HEK293 (cell line): ENCODE data around the gene WASL.
A peak's percentile ranks its signal among the peaks of the same experiment; 100 is the strongest.

Experiments used
- CTCF ChIA-PET: fragments of 350-600 bp; formaldehyde crosslinking; extraction: SDS; loops from one replicate; lab custom pipeline; 2021; ENCODE audit warnings: antibody characterized with exemption; lab: Yijun Ruan, JAX
- POLR2A ChIA-PET: fragments of 300-600 bp; formaldehyde crosslinking; extraction: SDS; loops from one replicate; lab custom pipeline; 2020; ENCODE audit warnings: antibody characterized with exemption, inconsistent platforms; lab: Yijun Ruan, JAX
- H3K27ac ChIP-seq: fragments of 200-500 bp; sonication (Bioruptor generic); 2 replicates; pipeline ENCODE4 v1.5.1; 2014; ENCODE audit warnings: low read depth, low read length, control low read depth, inconsistent platforms; ENCODE audit errors: extremely low read depth
- H3K36me3 ChIP-seq, 2 experiments: fragments of 200-500 bp in 1 of 2; sonication (Bioruptor generic) in 1 of 2; 1 replicate in 1 of 2; 2 replicates in 1 of 2; pipeline ENCODE4 v1.5.1; 2014 to 2017; ENCODE audit warnings: inconsistent platforms in 2 of 2, low read length in 2 of 2; ENCODE audit not compliant: control insufficient read depth in 2 of 2, insufficient read depth in 1 of 2
- H3K4me1 ChIP-seq: fragments of 200-500 bp; sonication (Bioruptor generic); 2 replicates; pipeline ENCODE4 v1.5.1; 2014; ENCODE audit warnings: mild to moderate bottlenecking, low read length, inconsistent platforms; ENCODE audit not compliant: control insufficient read depth, insufficient read depth
- H3K4me3 ChIP-seq: 2 replicates; pipeline ENCODE4 v1.5.1; 2011; ENCODE audit warnings: low read depth, mild to moderate bottlenecking, control low read depth, low read length, moderate library complexity
- H3K9me3 ChIP-seq: fragments of 200-500 bp; sonication (Bioruptor generic); 2 replicates; pipeline ENCODE4 v1.5.1; 2014; ENCODE audit warnings: low read depth, low read length, inconsistent platforms; ENCODE audit not compliant: control insufficient read depth, insufficient read depth
- KLF10 ChIP-seq: fragments of 450-650 bp; IDR thresholded peaks from 2 replicates; pipeline ENCODE4 v1.5.1; 2018; ENCODE audit warnings: missing biosample characterization, mild to moderate bottlenecking, missing genetic modification characterization
- SALL2 ChIP-seq: fragments of 450-650 bp; formaldehyde crosslinking; IDR thresholded peaks from 2 replicates; pipeline ENCODE4 v1.5.0; 2017; ENCODE audit warnings: missing biosample characterization, mild to moderate bottlenecking, missing genetic modification characterization, borderline replicate concordance
- TCF7L2 ChIP-seq: IDR thresholded peaks from 2 replicates; pipeline ENCODE4 v1.6.1; 2011; ENCODE audit warnings: low read depth, mild to moderate bottlenecking, inconsistent platforms, low read length, moderate library complexity, borderline replicate concordance
- WT1 ChIP-seq: fragments of 450-650 bp; formaldehyde crosslinking; IDR thresholded peaks from 2 replicates; pipeline ENCODE4 v1.5.1; 2016; ENCODE audit warnings: missing biosample characterization, missing genetic modification characterization
- ZNF16 ChIP-seq: fragments of 450-650 bp; formaldehyde crosslinking; IDR thresholded peaks from 2 replicates; pipeline ENCODE4 v1.5.1; 2016; ENCODE audit warnings: low read depth, missing biosample characterization, missing genetic modification characterization
- ZNF174 ChIP-seq: fragments of 450-650 bp; formaldehyde crosslinking; IDR thresholded peaks from 2 replicates; pipeline ENCODE4 v1.5.0; 2017; ENCODE audit warnings: missing biosample characterization, mild to moderate bottlenecking, missing genetic modification characterization
- ZNF202 ChIP-seq: fragments of 450-650 bp; formaldehyde crosslinking; IDR thresholded peaks from 2 replicates; pipeline ENCODE4 v1.5.1; 2016; ENCODE audit warnings: missing biosample characterization, missing genetic modification characterization, borderline replicate concordance
- ZNF302 ChIP-seq: fragments of 450-650 bp; formaldehyde crosslinking; IDR thresholded peaks from 2 replicates; pipeline ENCODE4 v1.5.1; 2016; ENCODE audit warnings: missing biosample characterization, missing genetic modification characterization, low read depth
- ZNF311 ChIP-seq: fragments of 450-650 bp; formaldehyde crosslinking; IDR thresholded peaks from 2 replicates; pipeline ENCODE4 v1.5.1; 2017; ENCODE audit warnings: missing biosample characterization, missing genetic modification characterization, borderline replicate concordance
- ZNF629 ChIP-seq: fragments of 450-650 bp; formaldehyde crosslinking; IDR thresholded peaks from 2 replicates; pipeline ENCODE4 v1.5.1; 2017; ENCODE audit warnings: missing biosample characterization, missing genetic modification characterization
- ZNF658 ChIP-seq: fragments of 450-650 bp; formaldehyde crosslinking; IDR thresholded peaks from 2 replicates; pipeline ENCODE4; 2016; ENCODE audit warnings: missing biosample characterization, missing genetic modification characterization
- ZNF776 ChIP-seq: fragments of 450-650 bp; formaldehyde crosslinking; IDR thresholded peaks from 2 replicates; pipeline ENCODE4 v1.5.0; 2017; ENCODE audit warnings: missing biosample characterization, missing genetic modification characterization, borderline replicate concordance
- TF ChIP-seq, protein P1 (sequence below): fragments of 450-650 bp; formaldehyde crosslinking; IDR thresholded peaks from 2 replicates; pipeline ENCODE4 v1.5.1; 2017; ENCODE audit warnings: missing biosample characterization, missing genetic modification characterization
- TF ChIP-seq, protein P2 (sequence below): fragments of 450-650 bp; formaldehyde crosslinking; IDR thresholded peaks from 2 replicates; pipeline ENCODE4 v1.5.1; 2016; ENCODE audit warnings: missing biosample characterization, missing genetic modification characterization, low read depth
- TF ChIP-seq, protein P3 (sequence below): fragments of 450-650 bp; formaldehyde crosslinking; IDR thresholded peaks from 2 replicates; pipeline ENCODE4 v1.5.1; 2016; ENCODE audit warnings: missing biosample characterization, missing genetic modification characterization
- TF ChIP-seq, protein P4 (sequence below): fragments of 450-650 bp; formaldehyde crosslinking; conservative IDR thresholded peaks from 2 replicates; pipeline ENCODE4 v1.5.1; 2016; ENCODE audit warnings: low read depth, missing biosample characterization, missing genetic modification characterization
- TF ChIP-seq, protein P5 (sequence below): fragments of 450-650 bp; formaldehyde crosslinking; IDR thresholded peaks from 2 replicates; pipeline ENCODE4 v1.5.1; 2016; ENCODE audit warnings: missing biosample characterization, missing genetic modification characterization
- TF ChIP-seq, protein P6 (sequence below): fragments of 450-650 bp; IDR thresholded peaks from 2 replicates; pipeline ENCODE4 v1.5.1; 2018; ENCODE audit warnings: missing biosample characterization, missing genetic modification characterization
- TF ChIP-seq, protein P7 (sequence below): fragments of 450-650 bp; formaldehyde crosslinking; IDR thresholded peaks from 2 replicates; pipeline ENCODE4 v1.5.1; 2017; ENCODE audit warnings: missing biosample characterization, missing genetic modification characterization

Gene WASL

DNA sequence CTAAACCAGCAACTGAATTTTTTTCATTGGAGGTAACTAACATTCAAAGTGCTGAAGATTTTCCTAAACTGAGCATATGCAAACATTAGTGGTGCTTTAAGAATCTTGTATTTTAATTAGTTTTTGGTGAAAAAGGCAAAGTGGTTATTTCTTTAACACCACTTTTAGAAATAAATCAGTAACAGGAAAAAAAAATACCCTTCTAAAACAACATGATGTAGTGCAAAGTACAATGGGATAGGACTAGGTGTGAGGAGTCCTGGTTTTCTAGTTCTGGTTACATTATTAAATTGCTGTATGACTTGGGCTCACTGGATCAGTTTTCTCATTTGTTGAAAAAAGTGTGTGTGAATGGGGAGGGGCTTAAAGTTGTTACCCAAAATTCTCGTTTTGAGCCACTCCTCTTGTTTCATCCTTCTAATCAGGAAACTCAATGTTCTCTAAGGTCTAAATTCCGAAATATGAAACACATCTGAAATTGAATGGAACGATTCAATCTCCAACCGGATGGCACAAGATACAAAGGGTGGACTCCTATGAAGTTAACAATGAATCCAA, 1.8 kb downstream of the WASL start:
- POLR2A ChIA-PET: interaction anchor here (0.6 to 2.6 kb wide), 4 partner anchors 21 to 189 kb away, joined by 3 to 9 read pairs (median 6); partner anchors contain the start of gene NDUFA5
- CTCF ChIA-PET: interaction anchor here (0.5 to 1.0 kb wide), 2 partner anchors 44 to 53 kb away, joined by 4 read pairs; no protein-coding TSS in a partner anchor
- peak overlapping the region; percentile 97 for H3K27ac ChIP-seq

DNA sequence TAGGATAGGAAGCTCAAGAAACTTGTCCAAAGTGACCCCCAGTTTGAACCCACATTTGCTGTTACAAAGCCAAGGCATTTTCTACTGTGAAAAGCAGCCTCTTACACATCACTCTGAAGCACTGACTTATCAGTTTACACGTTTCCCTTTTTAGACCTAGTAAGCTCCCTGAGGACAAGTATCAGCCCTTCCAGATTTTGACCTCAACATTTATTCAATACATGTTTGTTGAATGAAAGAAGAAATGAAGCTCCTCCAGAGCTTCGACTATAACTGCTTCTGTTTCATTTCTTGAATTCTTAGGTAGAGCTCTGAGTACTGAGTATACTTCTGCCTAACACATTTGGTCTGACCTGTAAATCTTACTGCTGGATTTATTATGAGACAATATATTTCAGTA, 2.7 kb downstream of the WASL start:
- POLR2A ChIA-PET: no interaction called here
- H3K36me3 ChIP-seq: no peaks in the 10 kb centered on the region
- TF ChIP-seq, protein P1, sequence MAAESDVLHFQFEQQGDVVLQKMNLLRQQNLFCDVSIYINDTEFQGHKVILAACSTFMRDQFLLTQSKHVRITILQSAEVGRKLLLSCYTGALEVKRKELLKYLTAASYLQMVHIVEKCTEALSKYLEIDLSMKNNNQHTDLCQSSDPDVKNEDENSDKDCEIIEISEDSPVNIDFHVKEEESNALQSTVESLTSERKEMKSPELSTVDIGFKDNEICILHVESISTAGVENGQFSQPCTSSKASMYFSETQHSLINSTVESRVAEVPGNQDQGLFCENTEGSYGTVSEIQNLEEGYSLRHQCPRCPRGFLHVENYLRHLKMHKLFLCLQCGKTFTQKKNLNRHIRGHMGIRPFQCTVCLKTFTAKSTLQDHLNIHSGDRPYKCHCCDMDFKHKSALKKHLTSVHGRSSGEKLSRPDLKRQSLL (tag by site-specific recombination): no peak
- TF ChIP-seq, protein P2, sequence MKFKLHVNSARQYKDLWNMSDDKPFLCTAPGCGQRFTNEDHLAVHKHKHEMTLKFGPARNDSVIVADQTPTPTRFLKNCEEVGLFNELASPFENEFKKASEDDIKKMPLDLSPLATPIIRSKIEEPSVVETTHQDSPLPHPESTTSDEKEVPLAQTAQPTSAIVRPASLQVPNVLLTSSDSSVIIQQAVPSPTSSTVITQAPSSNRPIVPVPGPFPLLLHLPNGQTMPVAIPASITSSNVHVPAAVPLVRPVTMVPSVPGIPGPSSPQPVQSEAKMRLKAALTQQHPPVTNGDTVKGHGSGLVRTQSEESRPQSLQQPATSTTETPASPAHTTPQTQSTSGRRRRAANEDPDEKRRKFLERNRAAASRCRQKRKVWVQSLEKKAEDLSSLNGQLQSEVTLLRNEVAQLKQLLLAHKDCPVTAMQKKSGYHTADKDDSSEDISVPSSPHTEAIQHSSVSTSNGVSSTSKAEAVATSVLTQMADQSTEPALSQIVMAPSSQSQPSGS (tag by site-specific recombination): no peak
- no peak for TF ChIP-seq ZNF16
- TF ChIP-seq ZNF629: no peak
- no peak for TF ChIP-seq ZNF302 (tag by site-specific recombination)
- TF ChIP-seq ZNF202 (tag by site-specific recombination): no peak
- no peak for TF ChIP-seq TCF7L2
- no peak for TF ChIP-seq WT1 (tag by site-specific recombination)
- no peak for TF ChIP-seq SALL2 (tag by site-specific recombination)
- TF ChIP-seq ZNF658 (tag by site-specific recombination): no peak
- TF ChIP-seq ZNF311 (tag by site-specific recombination): no peak
- TF ChIP-seq, protein P3, sequence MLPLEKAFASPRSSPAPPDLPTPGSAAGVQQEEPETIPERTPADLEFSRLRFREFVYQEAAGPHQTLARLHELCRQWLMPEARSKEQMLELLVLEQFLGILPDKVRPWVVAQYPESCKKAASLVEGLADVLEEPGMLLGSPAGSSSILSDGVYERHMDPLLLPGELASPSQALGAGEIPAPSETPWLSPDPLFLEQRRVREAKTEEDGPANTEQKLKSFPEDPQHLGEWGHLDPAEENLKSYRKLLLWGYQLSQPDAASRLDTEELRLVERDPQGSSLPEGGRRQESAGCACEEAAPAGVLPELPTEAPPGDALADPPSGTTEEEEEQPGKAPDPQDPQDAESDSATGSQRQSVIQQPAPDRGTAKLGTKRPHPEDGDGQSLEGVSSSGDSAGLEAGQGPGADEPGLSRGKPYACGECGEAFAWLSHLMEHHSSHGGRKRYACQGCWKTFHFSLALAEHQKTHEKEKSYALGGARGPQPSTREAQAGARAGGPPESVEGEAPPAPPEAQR: no peak
- no peak for TF ChIP-seq KLF10
- TF ChIP-seq ZNF174 (tag by site-specific recombination): no peak
- TF ChIP-seq, protein P4, sequence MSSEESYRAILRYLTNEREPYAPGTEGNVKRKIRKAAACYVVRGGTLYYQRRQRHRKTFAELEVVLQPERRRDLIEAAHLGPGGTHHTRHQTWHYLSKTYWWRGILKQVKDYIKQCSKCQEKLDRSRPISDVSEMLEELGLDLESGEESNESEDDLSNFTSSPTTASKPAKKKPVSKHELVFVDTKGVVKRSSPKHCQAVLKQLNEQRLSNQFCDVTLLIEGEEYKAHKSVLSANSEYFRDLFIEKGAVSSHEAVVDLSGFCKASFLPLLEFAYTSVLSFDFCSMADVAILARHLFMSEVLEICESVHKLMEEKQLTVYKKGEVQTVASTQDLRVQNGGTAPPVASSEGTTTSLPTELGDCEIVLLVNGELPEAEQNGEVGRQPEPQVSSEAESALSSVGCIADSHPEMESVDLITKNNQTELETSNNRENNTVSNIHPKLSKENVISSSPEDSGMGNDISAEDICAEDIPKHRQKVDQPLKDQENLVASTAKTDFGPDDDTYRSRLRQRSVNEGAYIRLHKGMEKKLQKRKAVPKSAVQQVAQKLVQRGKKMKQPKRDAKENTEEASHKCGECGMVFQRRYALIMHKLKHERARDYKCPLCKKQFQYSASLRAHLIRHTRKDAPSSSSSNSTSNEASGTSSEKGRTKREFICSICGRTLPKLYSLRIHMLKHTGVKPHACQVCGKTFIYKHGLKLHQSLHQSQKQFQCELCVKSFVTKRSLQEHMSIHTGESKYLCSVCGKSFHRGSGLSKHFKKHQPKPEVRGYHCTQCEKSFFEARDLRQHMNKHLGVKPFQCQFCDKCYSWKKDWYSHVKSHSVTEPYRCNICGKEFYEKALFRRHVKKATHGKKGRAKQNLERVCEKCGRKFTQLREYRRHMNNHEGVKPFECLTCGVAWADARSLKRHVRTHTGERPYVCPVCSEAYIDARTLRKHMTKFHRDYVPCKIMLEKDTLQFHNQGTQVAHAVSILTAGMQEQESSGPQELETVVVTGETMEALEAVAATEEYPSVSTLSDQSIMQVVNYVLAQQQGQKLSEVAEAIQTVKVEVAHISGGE (tag by site-specific recombination): no peak
- TF ChIP-seq, protein P5, sequence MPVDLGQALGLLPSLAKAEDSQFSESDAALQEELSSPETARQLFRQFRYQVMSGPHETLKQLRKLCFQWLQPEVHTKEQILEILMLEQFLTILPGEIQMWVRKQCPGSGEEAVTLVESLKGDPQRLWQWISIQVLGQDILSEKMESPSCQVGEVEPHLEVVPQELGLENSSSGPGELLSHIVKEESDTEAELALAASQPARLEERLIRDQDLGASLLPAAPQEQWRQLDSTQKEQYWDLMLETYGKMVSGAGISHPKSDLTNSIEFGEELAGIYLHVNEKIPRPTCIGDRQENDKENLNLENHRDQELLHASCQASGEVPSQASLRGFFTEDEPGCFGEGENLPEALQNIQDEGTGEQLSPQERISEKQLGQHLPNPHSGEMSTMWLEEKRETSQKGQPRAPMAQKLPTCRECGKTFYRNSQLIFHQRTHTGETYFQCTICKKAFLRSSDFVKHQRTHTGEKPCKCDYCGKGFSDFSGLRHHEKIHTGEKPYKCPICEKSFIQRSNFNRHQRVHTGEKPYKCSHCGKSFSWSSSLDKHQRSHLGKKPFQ (tag by site-specific recombination): no peak
- TF ChIP-seq, protein P6, sequence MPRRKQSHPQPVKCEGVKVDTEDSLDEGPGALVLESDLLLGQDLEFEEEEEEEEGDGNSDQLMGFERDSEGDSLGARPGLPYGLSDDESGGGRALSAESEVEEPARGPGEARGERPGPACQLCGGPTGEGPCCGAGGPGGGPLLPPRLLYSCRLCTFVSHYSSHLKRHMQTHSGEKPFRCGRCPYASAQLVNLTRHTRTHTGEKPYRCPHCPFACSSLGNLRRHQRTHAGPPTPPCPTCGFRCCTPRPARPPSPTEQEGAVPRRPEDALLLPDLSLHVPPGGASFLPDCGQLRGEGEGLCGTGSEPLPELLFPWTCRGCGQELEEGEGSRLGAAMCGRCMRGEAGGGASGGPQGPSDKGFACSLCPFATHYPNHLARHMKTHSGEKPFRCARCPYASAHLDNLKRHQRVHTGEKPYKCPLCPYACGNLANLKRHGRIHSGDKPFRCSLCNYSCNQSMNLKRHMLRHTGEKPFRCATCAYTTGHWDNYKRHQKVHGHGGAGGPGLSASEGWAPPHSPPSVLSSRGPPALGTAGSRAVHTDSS (tag by site-specific recombination): no peak
- H3K4me3 ChIP-seq: no peak overlapping the region
- H3K9me3 ChIP-seq: no peaks in the 10 kb centered on the region
- no peak overlapping the region for H3K27ac ChIP-seq
- peaks cover 10% of the 10 kb centered on the region; the same call in 1 of the 2 replicates for H3K4me1 ChIP-seq
- CTCF ChIA-PET: interaction anchor here (0.7 to 1.5 kb wide), 8 partner anchors 8 to 126 kb away, joined by 3 to 6 read pairs (median 4); no protein-coding TSS in a partner anchor

More for the DNA sequence above, 1.8 kb downstream of the WASL start:
- TF ChIP-seq WT1 (tag by site-specific recombination) (no peak), ZNF776 (tag by site-specific recombination) (no peak)
- TF ChIP-seq, protein P7, sequence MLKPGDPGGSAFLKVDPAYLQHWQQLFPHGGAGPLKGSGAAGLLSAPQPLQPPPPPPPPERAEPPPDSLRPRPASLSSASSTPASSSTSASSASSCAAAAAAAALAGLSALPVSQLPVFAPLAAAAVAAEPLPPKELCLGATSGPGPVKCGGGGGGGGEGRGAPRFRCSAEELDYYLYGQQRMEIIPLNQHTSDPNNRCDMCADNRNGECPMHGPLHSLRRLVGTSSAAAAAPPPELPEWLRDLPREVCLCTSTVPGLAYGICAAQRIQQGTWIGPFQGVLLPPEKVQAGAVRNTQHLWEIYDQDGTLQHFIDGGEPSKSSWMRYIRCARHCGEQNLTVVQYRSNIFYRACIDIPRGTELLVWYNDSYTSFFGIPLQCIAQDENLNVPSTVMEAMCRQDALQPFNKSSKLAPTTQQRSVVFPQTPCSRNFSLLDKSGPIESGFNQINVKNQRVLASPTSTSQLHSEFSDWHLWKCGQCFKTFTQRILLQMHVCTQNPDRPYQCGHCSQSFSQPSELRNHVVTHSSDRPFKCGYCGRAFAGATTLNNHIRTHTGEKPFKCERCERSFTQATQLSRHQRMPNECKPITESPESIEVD (tag by site-specific recombination): peak; percentile 65
- Histone ChIP-seq H3K4me1 (peaks cover 15% of the 10 kb centered on the region; the same call in 1 of the 2 replicates), H3K9me3 (no peaks in the 10 kb centered on the region), H3K4me3 (peak overlapping the region; percentile 92), H3K36me3 (no peaks in the 10 kb centered on the region)
